Thymus (tissue), 14 donors: ENCODE results near the gene SPATA31A7. TPM values are rescaled to one million over a fixed set of nuclear protein-coding genes. Genes with fewer than 3 reads are reported as not detected.
"Not testable (repeated sequence)": the region's sequence is repeated elsewhere in the genome, so short reads cannot be mapped to it uniquely, and the experiment has no call there.

ENCODE experiments used
- DNase-seq, 9 donors: peaks; one replicate each; pipeline ENCODE4 v3.0.0-alpha.2; 2013; ENCODE audit warnings: low spot score in 9 of 9, low read depth in 6 of 9, missing footprints in 1 of 9
- H3K27ac ChIP-seq, 2 donors: one replicate each; pipeline ENCODE4 v1.5.1; 2013; ENCODE audit warnings: control low read depth in 1 of 2, low read depth in 1 of 2, low read length in 1 of 2, mild to moderate bottlenecking in 1 of 2, moderate library complexity in 1 of 2
- H3K27me3 ChIP-seq, 2 donors: one replicate each; pipeline ENCODE4 v1.5.1; 2013; ENCODE audit warnings: low read length in 1 of 2; ENCODE audit not compliant: control insufficient read depth in 2 of 2, insufficient read depth in 1 of 2
- H3K36me3 ChIP-seq, 2 donors: one replicate each; pipeline ENCODE4 v1.5.1; 2013; ENCODE audit warnings: low read length in 1 of 2, mild to moderate bottlenecking in 1 of 2, moderate library complexity in 1 of 2; ENCODE audit not compliant: control insufficient read depth in 2 of 2, insufficient read depth in 2 of 2
- H3K4me1 ChIP-seq, 2 donors: one replicate each; pipeline ENCODE4 v1.5.1; 2013; ENCODE audit warnings: low read length in 2 of 2; ENCODE audit not compliant: control insufficient read depth in 2 of 2, insufficient read depth in 2 of 2
- H3K4me3 ChIP-seq, 2 donors: one replicate each; pipeline ENCODE4 v1.5.1; 2013; ENCODE audit warnings: low read length in 2 of 2, control low read depth in 1 of 2, mild to moderate bottlenecking in 1 of 2
- H3K9me3 ChIP-seq, 2 donors: one replicate each; pipeline ENCODE4 v1.5.1; 2013; ENCODE audit warnings: low read length in 1 of 2, mild to moderate bottlenecking in 1 of 2; ENCODE audit not compliant: control insufficient read depth in 2 of 2, insufficient read depth in 1 of 2
- WGBS: extraction: QIAGEN DNeasy Blood & Tissue Kit; methylation state at CpG from one replicate; pipeline ENCODE4 v1.1.7; 2013; 5-methylcytosine and 5-hydroxymethylcytosine counted together
- long read RNA-seq, 10 donors: transcript quantifications; one replicate each; lab custom pipeline, GENCODE V29; 2026
- polyA plus RNA-seq: library from polyadenylated mRNA; stranded (reverse); fragments of 200-250 nt; gene quantifications from one replicate; pipeline ENCODE4 v1.2.3, GENCODE V29; 2013
- total RNA-seq: library from RNA; stranded (reverse); fragments of 120-200 nt; gene quantifications from one replicate; pipeline ENCODE4 v1.2.4, GENCODE V29; 2013
- donor health status: healthy.

The SPATA31A7 gene
- total RNA-seq (not detected), polyA plus RNA-seq (0.05 TPM)
- long read RNA-seq, donor 1, result 0 reads
- long read RNA-seq, donor 2, result 0 reads
- long read RNA-seq, donor 3, result 0 reads
- long read RNA-seq, donor 4, result 0 reads
- long read RNA-seq, donor 5, result 0 reads
- long read RNA-seq, donor 6, result 0 reads
- long read RNA-seq, donor 7, result 0 reads
- long read RNA-seq, donor 8, result 0 reads
- long read RNA-seq, donor 9, result 0 reads
- long read RNA-seq, donor 10, result 0 reads

GRCh38 chr9:61189736-61190135 lies at the start of gene SPATA31A7:
Gene SPATA31A7 (plus strand): TSS chr9:61190036. CDS start chr9:61190065, 29 bp downstream.
- H3K36me3 ChIP-seq, H3K4me3 ChIP-seq, H3K4me1 ChIP-seq, H3K27ac ChIP-seq, DNase-seq, H3K27me3 ChIP-seq, H3K9me3 ChIP-seq: not testable (repeated sequence)
- no CpG with 5 or more reads among the region's 7 CpGs for WGBS

- H3K9me3 ChIP-seq, H3K4me1 ChIP-seq, H3K4me3 ChIP-seq, H3K36me3 ChIP-seq, H3K27ac ChIP-seq, H3K27me3 ChIP-seq, DNase-seq: not testable (repeated sequence)
- WGBS, result 100% methylated on average over 3 of the region's 4 CpGs
These were observed 36.6 kb downstream of the SPATA31A7 start for GRCh38 chr9:61226438-61226837.
